Ascending aorta (tissue), 2 donors: ENCODE measurements around the gene LIPT2. TPM values are rescaled to one million over a fixed set of nuclear protein-coding genes. Genes with fewer than 3 reads are reported as not detected.

Experiments
- DNase-seq, 2 donors: peaks; one replicate each; pipeline ENCODE4 v3.0.0-alpha.2; 2019; ENCODE audit warnings: low spot score in 2 of 2
- H3K27ac ChIP-seq, 2 donors: fragments of 200-600 bp; sonication (generic); one replicate each; pipeline ENCODE4 v1.5.1; 2016 to 2017; ENCODE audit warnings: mild to moderate bottlenecking in 1 of 2
- H3K27me3 ChIP-seq: fragments of 200-600 bp; sonication (generic); one replicate; pipeline ENCODE4 v1.5.1; 2017
- H3K36me3 ChIP-seq, 2 donors: fragments of 200-600 bp; sonication (generic); one replicate each; pipeline ENCODE4 v1.5.1; 2016
- H3K4me1 ChIP-seq, 2 donors: fragments of 200-600 bp; sonication (generic); one replicate each; pipeline ENCODE4 v1.5.1; 2016 to 2017; ENCODE audit warnings: mild to moderate bottlenecking in 1 of 2
- H3K4me3 ChIP-seq, 2 donors: fragments of 200-600 bp; sonication (generic); one replicate each; pipeline ENCODE4 v1.5.1; 2016 to 2017; ENCODE audit warnings: mild to moderate bottlenecking in 1 of 2
- H3K9me3 ChIP-seq, 2 donors: fragments of 200-600 bp; sonication (generic); one replicate each; pipeline ENCODE4 v1.5.1; 2016
- CTCF ChIP-seq, 3 experiments: fragments of 200-600 bp in 2 of 3; fragments of 450-650 bp in 1 of 3; sonication (generic) in 2 of 3; IDR thresholded peaks; one replicate each; pipeline ENCODE4 v1.5.1; 2016 to 2019; ENCODE audit warnings: antibody characterized with exemption in 3 of 3, mild to moderate bottlenecking in 1 of 3, moderate library complexity in 1 of 3
- intact Hi-C: fragments of 100-400 bp; cut with DNase I; formaldehyde crosslinking; loops from one replicate; pipeline ENCODE4 v1.15.1; 2023
- total RNA-seq: library from RNA; depleted of rRNA; stranded (reverse); fragments of >200 nt; gene quantifications from one replicate; pipeline ENCODE4 v1.1.0, GENCODE V29; 2016

LIPT2 gene
- total RNA-seq, 1 donor from 2014 or later, result not detected

GRCh38 chr11:74534216-74534945, 40.9 kb upstream of the LIPT2 start:
- Histone ChIP-seq H3K36me3 (no peaks in the 10 kb centered on the region), H3K9me3 (peaks cover 0 to 6% of the 10 kb centered on the region in 2 donors), H3K4me1 (no peaks in the 10 kb centered on the region), H3K4me3 (no peak overlapping the region), H3K27ac (no peak overlapping the region), H3K27me3 (no peaks in the 10 kb centered on the region)
- DNase-seq, result no peak
- intact Hi-C loops, result no loop called here
- TF ChIP-seq CTCF (IDR thresholded peaks at IDR 0.05), result no peak

- Histone ChIP-seq H3K4me1 (no peaks in the 10 kb centered on the region), H3K4me3 (no peak overlapping the region), H3K27ac (no peak overlapping the region), H3K9me3 (peaks cover 0 to 6% of the 10 kb centered on the region in 2 donors), H3K36me3 (no peaks in the 10 kb centered on the region), H3K27me3 (no peaks in the 10 kb centered on the region)
- intact Hi-C loops, result no loop called here
- no peak for DNase-seq
- TF ChIP-seq CTCF (IDR thresholded peaks at IDR 0.05), result no peak
Measured at GRCh38 chr11:74533421-74533820, 39.9 kb upstream of the LIPT2 start.

DNA sequence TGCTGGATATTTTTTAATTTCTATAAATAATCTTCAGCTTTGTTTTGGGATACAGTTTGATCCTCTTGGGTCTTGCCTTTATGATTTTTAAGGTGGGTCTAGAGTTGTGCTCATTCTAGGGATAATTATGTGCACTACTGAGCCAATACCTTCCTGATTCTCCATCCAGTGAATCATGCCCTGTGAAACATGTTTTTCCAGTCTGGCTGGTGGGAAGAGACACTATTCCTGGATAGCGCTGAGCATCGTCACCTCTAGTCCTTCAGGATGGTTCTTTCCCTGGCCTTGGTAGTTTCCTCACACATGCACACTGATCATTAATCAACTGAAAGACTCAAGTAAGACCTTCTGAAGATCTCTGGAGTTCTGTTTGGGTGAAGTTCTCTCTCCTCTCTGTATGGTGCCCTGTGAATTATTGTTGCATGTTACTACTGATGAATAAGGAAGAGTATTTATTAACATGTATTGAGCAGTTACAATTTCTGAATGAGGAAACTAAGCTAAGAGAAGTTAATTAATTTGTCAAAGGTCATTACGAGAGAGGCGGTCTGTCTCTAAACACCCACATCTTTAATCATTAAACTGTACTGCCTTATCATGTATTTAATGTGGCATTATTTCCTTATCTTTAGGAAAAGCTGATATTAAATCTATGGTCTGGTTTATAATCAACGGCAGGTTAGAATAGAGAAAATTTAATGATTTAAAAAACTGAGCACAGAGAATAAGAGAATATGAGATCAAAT, 39.1 kb upstream of the LIPT2 start:
- Histone ChIP-seq H3K27me3 (no peaks in the 10 kb centered on the region), H3K27ac (no peak overlapping the region), H3K4me3 (no peak overlapping the region), H3K9me3 (peaks cover 0 to 6% of the 10 kb centered on the region in 2 donors), H3K4me1 (no peaks in the 10 kb centered on the region), H3K36me3 (no peaks in the 10 kb centered on the region)
- intact Hi-C loops, result no loop called here
- TF ChIP-seq CTCF (IDR thresholded peaks at IDR 0.05), result no peak
- DNase-seq, result no peak

GRCh38 chr11:74524978-74525377, 31.5 kb upstream of the LIPT2 start:
- Histone ChIP-seq H3K27me3 (no peaks in the 10 kb centered on the region), H3K36me3 (no peaks in the 10 kb centered on the region), H3K4me1 (no peaks in the 10 kb centered on the region), H3K4me3 (no peak overlapping the region), H3K9me3 (no peaks in the 10 kb centered on the region), H3K27ac (no peak overlapping the region)
- DNase-seq, result no peak
- TF ChIP-seq CTCF (IDR thresholded peaks at IDR 0.05), result no peak
- intact Hi-C loops, result no loop called here

DNA sequence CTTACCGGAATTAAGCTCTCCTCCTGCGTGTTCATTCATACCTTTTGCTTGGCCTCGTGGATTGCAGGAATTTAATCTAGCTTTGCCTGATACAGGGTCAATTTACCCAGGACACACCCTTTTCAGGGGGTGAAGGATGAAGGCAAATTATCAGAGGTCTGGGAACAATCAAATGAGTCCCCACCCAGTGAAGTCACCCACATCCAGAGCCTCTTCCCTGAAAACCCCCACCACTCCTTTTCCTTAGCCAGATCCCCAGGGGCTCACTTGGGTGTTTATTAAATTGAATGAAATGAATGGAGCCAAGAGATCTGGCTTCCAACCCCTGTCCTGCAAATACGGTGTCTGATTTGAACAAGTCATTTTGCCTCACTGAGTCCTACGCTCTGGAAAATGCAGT, 31.0 kb upstream of the LIPT2 start:
- no peak for DNase-seq
- no peak for TF ChIP-seq CTCF (IDR thresholded peaks at IDR 0.05)
- no peaks in the 10 kb centered on the region for H3K9me3 ChIP-seq
- H3K27ac ChIP-seq, result no peak overlapping the region
- H3K36me3 ChIP-seq, result no peaks in the 10 kb centered on the region
- H3K4me3 ChIP-seq, result no peak overlapping the region
- intact Hi-C loops, result no loop called here
- H3K27me3 ChIP-seq, result no peaks in the 10 kb centered on the region
- no peaks in the 10 kb centered on the region for H3K4me1 ChIP-seq
